ENCODE data around the gene TMEM61.

TMEM61 gene

GRCh38 chr1:55005351-55006140 is 25.1 kb downstream of the TMEM61 start:
- no peaks in the 10 kb centered on the region for H3K36me3 ChIP-seq (ENCODE audit: control insufficient read depth, insufficient read depth, low read length)
- no peak for DNase-seq (ENCODE audit: extremely low read depth, insufficient read length)
- no peak for TF ChIP-seq CTCF (IDR thresholded peaks at IDR 0.05; ENCODE audit: insufficient read depth, low read length, poor library complexity, severe bottlenecking)

GRCh38 chr1:55006931-55007330 is 26.5 kb downstream of the TMEM61 start:
- DNase-seq (ENCODE audit: extremely low read depth, insufficient read length) = no peak
- no peak for TF ChIP-seq CTCF (IDR thresholded peaks at IDR 0.05; ENCODE audit: insufficient read depth, low read length, poor library complexity, severe bottlenecking)
- Histone ChIP-seq H3K4me3 (replicated peaks; ENCODE audit: low read depth, low read length) (no peak overlapping the region), H3K27me3 (replicated peaks; ENCODE audit: control insufficient read depth, insufficient read depth, low read length) (no peaks in the 10 kb centered on the region), H3K36me3 (ENCODE audit: control insufficient read depth, insufficient read depth, low read length) (no peaks in the 10 kb centered on the region)

More at GRCh38 chr1:55005351-55006140, 25.1 kb downstream of the TMEM61 start:
- Histone ChIP-seq H3K27me3 (replicated peaks; ENCODE audit: control insufficient read depth, insufficient read depth, low read length) (no peaks in the 10 kb centered on the region), H3K4me3 (replicated peaks; ENCODE audit: low read depth, low read length) (no peak overlapping the region)

- no peaks in the 10 kb centered on the region for H3K36me3 ChIP-seq (ENCODE audit: control insufficient read depth, insufficient read depth, low read length)
- no peaks in the 10 kb centered on the region; the same call in 1 of the 2 replicates for H3K27me3 ChIP-seq (replicated peaks; ENCODE audit: control insufficient read depth, insufficient read depth, low read length)
- no peak for TF ChIP-seq CTCF (IDR thresholded peaks at IDR 0.05; ENCODE audit: insufficient read depth, low read length, poor library complexity, severe bottlenecking)
- no peak for DNase-seq (ENCODE audit: extremely low read depth, insufficient read length)
- H3K4me3 ChIP-seq (replicated peaks; ENCODE audit: low read depth, low read length) = no peak overlapping the region
Observed at GRCh38 chr1:55007625-55008024, 27.2 kb downstream of the TMEM61 start.

- DNase-seq (ENCODE audit: extremely low read depth, insufficient read length) = no peak
- H3K27me3 ChIP-seq (replicated peaks; ENCODE audit: control insufficient read depth, insufficient read depth, low read length) = no peaks in the 10 kb centered on the region; the same call in 1 of the 2 replicates
- no peak overlapping the region for H3K4me3 ChIP-seq (replicated peaks; ENCODE audit: low read depth, low read length)
- TF ChIP-seq CTCF (IDR thresholded peaks at IDR 0.05; ENCODE audit: insufficient read depth, low read length, poor library complexity, severe bottlenecking) = no peak
- no peaks in the 10 kb centered on the region for H3K36me3 ChIP-seq (ENCODE audit: control insufficient read depth, insufficient read depth, low read length)
Observed at GRCh38 chr1:55010194-55010886, 29.9 kb downstream of the TMEM61 start.

- peak; percentile 36 for TF ChIP-seq CTCF (IDR thresholded peaks at IDR 0.05; ENCODE audit: insufficient read depth, low read length, poor library complexity, severe bottlenecking)
- no peaks in the 10 kb centered on the region; the same call in 1 of the 2 replicates for H3K27me3 ChIP-seq (replicated peaks; ENCODE audit: control insufficient read depth, insufficient read depth, low read length)
- DNase-seq (ENCODE audit: extremely low read depth, insufficient read length) = no peak
- H3K36me3 ChIP-seq (ENCODE audit: control insufficient read depth, insufficient read depth, low read length) = no peaks in the 10 kb centered on the region
- no peak overlapping the region for H3K4me3 ChIP-seq (replicated peaks; ENCODE audit: low read depth, low read length)
Observed at GRCh38 chr1:55010887-55011217, 30.4 kb downstream of the TMEM61 start.

All from GM06990 (cell line).